ENCODE results near the gene ZMIZ1.

The ZMIZ1 gene

DNA sequence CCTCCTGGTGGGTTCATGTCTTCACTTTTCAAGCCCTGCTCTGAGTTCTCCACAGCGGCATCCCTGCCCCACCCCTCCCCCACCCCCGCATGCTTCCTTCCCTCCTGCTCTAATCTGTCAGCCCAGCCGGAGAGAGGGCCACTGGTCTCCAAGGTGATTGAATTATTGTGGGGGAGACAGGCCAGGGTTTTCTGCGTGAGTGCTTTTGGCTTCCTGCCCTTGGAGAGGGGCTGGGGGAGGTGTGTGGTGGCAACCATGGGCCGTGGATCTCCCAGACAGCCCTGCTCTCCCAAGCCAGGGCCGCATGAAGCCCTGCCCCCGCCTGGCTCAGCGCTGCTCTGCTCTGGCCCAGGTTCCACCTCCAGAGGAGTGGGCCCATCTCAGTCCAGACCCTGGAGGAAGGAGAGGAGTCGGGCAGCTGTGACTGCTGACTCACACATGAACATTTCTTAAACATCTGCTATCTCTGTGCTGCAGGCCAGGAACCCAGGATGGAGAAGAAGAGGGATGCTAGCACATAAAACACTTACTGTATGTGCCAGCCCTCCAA, 109.9 kb downstream of the ZMIZ1 start:
- no peak for DNase-seq

DNA sequence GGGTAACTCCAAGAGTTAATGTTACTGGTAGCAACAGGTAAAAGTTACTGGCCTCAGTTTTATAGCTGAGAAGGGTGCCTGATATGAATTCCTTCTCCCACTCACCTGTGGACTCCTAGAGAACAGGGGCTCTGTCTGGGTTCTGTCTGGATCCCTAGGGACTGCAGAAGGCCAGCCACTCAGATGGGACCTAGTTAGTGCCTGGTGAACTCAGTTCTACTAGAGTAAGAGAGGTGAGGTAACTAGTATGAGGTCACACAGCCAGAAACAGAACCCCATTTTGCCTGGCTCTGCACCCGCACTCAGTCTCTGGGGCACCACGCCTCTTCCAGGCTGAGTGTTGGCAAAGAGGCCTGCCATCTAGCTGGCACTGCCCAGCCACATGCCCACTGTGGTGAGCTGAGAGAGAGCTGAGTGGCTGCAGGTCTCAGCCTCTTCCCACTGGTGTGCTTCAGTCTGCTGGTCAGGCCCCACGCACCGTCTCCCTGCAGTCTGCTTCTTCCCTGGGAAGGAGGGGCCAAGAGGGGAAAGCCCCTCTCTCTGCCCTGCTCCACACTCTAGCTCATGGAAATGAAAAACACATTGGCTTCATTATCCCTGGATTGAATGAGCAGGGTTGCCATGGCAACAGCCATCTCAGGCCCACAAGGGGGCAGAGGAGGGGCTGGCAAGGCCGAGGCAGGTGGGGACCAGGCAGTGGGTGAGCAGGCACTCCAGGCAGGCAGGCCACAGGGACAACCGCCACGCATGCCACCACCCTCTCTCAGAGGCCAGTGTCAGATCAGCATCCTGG, 110.6 kb downstream of the ZMIZ1 start:
- no peak for DNase-seq

DNA sequence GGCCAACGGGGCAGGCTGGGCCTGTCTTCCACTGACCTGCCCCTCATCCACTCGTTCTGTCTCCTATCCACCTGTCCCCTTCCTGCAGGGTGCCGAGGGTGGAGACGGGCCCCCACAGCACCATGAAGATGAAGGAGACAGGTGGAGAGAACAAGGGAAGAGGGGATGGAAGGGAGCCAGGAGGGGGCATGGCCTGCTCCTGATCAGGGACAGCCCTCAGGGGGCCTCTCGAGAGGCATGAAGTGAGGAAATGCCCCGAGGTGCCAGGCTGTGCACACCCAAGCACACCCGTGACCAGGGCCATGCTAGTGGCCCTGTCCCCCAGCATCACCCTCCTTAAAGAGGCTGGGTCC, 111.2 kb downstream of the ZMIZ1 start:
- no peak for DNase-seq

DNA sequence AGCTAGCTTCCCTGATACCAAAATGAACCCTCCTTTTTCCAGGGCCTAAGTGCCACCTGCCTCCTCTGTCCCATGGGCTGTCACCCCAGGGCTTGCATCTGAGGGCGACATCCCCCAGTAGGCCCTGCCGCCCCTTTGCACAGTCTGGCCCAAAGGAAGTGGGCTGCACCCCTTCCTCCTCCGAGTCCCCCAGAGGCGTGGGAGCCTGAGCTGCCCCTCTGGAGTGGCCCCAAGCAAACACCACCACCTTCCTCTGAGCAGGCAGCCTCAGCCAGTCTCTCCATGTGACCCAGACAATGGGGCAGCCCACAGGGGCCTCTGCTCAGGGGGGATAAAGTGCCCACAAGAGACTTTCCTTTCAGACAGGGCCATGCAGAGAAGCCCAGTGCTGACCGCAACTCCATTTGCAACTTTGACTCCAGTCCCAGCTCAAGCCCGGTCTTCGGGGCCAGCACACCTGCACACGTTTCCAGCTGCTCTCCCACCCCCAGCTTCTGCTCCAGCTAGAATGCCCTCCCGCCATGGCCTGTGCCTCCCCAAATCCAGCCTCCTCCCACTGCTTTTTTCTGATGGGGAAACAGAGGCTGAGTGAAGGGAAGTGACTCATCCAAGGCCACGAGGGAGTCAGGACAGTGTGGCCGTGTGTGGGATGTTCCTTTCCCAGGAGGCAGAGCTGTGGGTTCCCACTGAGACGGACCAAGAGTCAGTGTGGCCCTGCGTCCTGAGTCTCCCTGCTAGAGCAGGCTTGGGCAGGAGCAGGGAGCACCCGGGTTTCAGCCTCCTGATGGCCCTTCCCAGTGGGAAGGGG, 111.9 kb downstream of the ZMIZ1 start:
- DNase-seq, result no peak

DNA sequence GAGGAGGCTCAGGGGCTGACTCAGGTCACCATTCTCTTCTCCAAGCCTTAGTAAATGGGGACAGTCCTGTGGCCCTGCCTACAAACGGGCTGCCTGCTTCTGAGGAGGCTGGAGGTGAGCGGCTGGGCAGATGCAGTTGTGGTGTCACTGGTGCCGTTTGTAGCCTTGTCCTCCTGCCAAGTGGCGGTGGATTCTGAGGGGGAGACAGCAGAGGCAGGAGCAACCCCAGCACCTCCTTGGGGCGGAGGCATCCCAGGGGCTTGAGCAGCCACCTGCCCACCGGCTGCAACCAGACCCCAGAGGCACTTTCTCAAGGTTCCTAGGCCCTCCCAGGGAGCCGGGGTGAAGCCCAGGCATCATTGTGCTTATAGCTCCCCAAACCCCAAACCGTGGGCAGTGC, 112.5 kb downstream of the ZMIZ1 start:
- no peak for DNase-seq

DNA sequence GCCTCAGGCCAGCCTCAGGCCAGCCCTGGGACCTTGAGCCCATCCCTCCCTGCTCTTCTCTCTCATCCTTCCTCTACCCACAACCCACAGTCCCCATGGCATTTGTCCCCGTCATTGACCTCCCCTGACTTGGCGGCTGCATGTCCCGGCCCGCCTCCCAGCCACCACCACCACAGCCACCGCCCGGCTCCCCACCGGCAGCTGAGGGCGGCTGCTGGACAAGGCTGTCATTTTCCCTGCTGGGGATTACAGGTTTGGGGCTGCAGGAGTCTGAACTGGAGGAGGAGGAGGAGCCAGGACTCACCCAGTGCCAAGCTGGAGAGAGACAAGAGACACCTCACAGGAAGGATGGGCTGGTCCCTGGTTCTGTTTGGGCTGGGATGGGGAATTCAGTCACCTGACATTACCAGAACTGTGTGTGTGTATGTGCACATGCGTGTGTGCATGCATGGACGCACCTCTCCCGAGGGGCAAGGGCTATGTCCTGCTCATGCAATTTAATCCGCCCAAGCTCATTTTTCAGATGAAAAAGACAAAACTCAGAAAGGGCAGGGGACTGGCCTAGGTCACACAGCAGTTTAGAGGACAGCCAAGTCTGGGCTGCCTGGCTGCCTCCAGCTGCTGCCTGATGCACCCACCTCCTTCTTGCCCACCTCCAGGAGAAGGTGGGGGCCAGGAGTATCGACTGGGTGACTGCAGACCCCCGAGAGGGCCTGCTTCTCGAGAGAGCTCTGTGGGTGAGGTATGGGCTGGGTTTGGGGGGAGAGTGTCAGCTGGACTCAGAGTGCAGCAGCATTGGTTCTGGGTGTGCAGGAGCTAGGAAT, 113.1 kb downstream of the ZMIZ1 start:
- DNase-seq, result no peak

DNA sequence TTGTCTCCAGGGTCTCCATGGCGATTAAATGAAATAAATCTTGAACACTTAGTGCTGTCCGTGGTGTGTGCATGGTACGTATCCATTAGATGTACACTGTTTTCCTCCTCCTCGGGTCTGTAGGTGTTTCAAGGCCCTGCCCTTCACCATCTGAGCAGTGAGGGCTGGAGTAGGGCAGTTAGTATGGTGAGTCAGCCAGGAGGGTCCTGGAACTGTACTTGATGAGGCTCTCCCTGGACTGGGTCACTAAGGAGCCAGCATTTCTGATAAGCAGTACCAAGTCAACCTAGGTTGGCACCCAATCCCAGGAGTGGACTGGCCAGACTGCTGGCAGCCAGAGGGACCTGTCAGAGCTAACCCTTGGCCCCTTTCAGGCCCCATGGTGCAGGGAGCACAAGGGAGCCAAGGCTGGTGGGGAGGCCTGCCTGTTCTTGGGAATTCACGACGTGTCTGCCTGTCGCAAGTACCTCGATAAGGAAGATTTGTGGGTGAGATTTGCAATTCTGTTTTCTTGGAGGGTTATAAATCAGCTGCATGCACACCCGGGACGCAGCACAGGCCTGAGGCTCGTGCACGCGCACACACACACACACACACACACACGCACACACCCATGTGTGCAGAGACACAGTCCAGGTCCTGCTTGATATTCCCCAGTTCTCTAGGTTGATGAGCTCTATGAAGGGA, 114.2 kb downstream of the ZMIZ1 start:
- DNase-seq, result no peak

DNA sequence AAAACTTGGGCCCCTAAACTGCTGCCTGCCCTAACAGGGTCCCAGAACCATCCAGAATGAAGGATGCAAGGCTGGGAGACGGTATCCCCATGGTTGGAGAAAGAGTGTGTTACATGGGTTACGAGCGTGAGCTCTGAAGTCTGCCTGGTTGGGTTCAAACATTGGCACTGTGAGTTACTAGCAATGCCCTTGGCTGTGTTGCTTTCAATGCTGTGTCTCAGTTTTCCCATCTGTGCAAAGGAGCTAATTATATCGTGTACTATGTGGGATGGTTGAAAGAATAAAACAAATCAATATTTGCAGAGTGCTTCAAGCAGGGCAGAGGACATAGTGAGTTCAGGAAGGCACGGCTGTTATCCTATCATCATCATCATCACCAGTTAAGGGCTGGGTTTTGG, 114.7 kb downstream of the ZMIZ1 start:
- no peak for DNase-seq

DNA sequence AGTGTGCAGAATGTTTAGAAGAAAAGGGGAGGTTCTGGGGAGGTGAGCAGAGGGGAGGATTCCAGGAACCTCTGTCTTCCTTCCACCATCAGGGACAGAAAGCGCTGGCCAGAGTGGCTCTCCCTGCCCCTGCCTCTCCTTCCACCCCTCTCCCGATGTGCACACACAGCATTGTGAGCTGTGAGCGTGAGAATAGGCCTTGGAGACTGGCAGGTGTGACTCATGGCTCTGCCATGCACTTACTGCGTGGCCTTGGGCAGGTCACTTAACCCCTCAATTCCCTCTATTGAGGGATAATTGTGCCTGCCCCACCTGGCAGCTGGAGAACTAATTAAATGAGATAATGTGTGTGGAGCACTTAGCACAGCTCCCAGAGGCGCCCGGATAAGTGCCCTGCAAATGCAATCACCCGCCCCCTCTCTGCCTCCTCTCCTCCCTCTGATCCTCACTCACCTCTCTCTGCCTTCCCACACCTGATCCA, 115.4 kb downstream of the ZMIZ1 start:
- DNase-seq, result no peak

DNA sequence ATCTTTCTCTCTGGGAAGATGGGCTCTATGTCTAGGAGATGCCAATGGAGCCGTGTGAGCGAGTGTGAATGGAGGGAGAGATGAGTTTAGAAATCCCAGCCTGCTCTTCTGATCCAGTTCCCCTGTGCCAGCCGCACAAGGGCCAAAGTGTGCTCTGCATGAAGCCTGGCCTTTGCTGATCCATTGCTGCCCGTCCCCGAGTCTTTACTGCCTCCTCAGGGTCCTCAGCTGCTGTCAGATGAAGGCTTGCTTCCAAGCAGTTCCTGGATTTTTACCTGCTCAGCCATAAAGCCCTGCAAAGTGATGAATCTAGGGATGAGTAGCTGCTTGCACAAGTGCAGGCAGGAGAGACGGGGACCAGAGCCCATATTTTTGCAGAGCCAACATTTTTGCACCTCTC, 115.9 kb downstream of the ZMIZ1 start:
- DNase-seq, result no peak

DNA sequence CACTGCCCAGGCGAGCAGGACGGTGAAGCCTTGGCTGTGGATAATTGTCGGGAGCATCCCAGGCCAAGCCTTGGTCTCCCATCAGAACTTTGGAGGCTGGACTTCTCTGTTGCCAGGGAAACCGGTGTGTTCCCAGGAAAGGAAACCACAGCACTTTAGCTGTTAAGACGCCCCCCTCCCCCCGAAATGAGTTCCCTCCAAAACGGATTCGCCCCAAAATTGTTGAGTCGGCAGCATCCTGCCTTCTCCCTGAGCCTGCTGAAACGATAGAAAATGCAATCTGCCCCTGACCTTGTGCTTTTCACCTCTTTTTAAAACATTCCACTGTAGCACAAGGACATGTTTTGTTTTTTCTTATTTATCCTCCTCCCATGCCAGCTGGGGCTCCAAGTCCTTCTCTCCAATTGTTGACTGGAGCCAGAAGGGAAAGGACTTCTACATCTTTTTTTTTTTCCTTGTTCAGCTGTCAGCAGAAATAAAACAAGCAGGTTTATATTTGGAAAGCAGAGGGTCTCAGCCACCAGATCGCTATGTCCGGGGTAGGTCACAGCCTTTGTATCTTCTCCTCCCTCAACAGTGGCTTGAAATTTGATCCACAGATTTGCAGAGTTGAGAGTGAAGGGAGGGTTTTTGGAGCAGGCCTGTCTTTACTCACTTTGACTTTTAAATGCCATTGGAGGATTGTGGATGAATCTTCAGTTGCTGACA, 116.5 kb downstream of the ZMIZ1 start:
- no peak for DNase-seq

DNA sequence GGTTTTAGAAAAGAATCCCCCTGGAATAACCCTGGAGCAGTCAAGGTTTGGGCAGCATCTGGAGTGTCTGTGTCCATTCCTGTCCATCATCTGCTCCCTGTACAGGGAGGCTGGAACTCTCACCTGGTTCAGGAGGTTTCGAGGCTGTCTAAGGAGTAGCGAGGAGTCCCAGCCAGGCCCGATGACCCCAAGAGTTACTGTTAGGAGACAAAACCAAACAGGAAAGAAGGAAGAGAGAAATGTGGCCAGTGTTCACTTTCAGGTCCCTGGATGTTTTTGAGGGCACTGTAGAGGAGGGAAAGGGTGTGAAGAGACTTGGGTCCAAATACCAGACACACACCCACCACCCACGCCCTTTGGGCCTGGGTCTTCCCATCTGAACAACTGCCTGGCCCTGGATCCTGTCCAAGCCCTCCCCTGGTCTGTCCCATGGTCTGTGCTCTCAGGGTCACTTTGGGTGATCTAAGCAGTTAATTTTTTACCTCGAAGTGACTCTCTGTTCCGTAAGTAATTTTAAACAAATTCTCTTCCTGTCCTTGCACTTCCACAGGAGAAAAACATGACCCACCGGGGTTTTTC, 117.1 kb downstream of the ZMIZ1 start:
- no peak for DNase-seq

DNA sequence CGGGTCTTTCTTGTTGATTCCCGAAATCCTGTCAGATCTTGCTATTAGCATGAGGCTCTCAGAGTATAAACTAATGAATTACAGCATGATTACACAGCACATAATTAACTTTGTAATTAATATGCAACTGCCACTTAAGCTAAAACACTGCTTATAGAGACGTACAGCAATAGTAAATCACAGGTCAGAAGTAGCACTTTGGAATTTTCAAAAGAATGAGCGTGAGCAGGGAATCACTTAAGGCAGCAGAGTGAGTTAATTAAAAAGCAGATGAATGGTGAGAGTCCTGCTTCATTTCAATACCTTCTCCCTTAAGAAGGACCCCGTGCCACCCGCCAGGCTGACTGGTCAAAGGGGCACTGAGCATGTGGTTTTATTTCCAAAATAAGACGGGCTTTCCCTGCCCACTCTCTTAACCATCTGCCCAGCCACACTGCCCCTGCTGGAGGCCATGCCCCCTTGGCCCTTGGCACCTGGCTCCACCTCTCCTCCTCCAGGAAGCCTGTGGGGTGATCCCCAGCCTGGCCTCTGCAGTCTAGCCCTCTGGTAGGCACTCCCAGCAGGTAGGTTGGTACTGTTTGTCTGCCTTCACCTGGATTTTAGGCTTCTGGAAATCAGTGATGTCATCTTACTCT, 117.8 kb downstream of the ZMIZ1 start:
- DNase-seq, result no peak

DNA sequence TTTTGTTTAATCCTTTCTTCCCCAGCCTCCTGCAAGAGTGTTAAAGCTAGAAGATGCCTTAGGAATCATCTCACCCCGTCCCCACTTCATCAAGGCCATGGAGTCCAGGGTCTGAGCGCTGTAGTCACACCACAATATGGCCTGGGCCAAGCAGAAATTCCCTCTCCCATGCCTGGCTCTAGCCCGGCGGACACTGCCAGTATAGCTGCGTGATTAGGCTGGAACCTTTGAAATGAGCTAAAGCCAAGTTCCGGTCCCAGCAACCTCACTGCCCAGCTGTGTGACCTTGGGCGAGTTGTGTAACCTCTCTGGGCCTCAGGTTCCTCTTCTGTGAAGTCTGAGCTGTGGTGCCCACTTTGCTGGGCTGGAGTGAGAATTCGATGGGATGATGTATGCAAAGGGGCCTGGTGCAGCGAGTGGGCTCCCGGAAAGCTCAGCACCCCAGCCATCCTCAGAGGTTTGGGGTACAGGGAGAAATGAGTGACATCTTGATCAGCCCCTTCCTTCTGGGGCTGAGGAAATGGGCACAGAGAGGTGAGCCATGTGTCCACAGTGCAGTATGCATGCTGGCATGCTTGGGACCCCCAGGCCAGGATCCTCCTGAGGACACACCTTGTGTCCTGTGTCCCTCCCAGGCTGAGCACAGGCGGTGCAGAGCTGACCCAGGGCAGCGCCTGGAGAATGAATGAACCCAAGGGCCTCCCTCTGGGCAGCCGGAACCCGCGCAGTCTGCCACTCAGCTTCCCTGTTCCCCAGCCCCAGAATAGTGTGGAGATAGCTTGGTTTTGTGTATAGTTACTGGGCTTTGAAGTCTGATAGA, 118.6 kb downstream of the ZMIZ1 start:
- DNase-seq, result no peak

DNA sequence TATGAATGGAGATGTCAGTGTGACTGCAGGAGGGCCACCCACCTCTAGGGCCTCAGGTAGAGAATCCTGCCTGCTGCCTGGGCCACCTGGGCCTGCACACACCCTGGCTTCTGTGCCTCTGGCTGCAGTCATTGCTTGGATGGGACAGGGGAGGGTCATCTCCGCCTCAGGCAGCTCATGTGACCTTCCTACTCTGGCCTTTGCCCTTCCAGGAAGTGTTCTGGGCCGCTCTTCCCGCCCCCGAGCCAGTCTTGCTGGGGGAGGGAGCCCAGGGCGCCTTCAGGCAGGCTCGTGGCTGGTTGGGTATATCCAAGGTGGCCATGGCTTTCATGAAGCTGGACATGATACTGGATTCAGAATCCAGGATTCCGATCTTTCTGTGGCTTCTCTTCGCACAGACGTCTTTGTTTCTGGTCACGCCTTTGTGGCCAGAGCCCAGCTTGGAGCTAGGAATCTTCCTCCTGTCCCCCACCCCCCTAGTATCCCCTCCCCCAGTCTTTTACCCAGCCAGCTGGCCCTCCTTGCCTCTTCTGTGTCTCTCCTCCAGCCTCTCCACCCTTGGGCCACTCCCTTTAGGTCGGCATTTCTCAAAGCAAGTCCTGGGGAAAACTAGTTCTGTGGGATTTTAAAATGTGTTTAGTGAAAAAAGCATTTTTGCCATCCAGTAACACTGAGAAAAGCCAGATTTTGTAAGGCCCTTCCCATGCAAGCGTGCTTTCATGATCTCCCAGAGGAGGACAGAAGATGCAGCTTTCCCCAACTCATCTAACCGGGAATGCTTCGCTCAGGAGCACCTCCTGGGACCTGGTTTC, 119.6 kb downstream of the ZMIZ1 start:
- no peak for DNase-seq

DNA sequence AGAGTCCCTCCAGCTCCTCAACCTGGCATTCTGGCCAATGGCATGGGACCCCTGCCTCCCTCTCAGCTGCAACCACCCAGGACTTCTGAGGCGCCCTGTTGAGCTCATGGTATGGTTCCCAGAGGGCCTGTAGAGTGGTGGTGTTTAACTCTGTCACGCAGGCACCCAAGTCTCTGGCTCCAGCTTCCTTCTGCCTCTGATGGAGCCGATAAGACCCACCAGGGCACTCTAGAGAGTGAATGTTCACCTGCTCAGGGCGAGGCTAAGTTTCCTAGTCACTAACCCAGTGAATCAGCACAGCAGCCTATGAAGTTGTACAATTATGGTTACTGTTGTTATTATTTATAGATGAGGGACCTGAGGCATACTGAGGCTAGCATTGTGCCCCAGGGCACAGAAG, 120.4 kb downstream of the ZMIZ1 start:
- DNase-seq, result no peak

DNA sequence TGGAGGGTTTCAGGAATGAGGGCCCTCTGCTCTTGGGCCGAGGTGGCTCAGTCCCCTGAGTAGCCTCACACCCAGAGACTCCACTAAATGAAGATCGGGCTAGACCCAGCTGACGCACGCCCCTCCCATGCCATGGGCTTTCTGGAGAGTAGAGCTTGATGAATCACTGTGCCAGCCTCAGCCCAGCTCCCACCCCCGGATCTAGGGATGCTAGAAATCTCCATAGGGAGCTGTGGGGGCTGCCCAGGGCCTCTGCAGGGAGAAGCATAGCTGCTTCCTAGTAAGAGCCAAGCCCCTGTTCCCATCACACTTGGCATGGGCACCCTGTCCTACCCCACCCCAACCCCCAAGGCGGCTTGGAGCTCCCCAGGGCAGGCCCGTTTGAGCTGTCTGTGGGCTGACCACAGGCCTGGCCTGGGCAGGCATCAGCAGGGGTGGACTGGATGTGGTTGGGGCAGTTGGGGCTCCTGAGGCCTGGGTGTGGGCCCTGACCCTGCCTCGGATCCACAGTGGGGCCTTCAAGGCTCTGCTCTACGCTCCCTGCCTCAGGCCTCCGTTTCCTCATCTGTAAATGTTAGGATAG, 121.2 kb downstream of the ZMIZ1 start:
- no peak for DNase-seq

DNA sequence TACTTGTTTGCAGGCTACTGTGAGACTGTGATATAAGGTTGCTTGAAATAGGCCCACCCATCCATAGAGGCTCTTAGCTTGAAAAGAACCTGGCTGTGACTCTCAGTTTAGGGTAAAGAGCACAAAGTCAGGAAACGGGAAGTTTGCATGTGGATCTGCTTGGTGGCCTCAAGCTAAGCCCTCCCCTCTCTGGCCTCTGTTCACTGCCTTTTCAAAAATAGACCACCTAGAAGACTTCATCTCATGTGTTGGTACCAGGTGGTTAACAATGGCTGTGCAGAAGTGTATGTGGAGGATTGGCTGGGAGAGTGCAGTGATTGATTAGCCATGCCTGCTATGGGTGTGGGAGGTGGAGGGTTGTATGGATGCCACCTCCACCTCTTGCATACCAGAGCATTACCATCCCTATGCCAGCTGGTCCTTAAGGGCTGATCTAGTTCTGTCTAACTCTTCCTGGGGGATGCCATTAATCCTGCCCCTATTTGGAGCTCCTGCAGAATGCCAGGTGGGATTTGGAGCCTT, 122.0 kb downstream of the ZMIZ1 start:
- no peak for DNase-seq
